ENCODE measurements around the gene ANKRD11. TPM values are rescaled to one million over a fixed set of nuclear protein-coding genes. Genes with fewer than 3 reads are reported as not detected.

Gene ANKRD11
- polyA plus RNA-seq, 1 donor (not counting 4 experiments of a cell fraction or from before 2014, with no cell fraction given) = 30.1 TPM

DNA sequence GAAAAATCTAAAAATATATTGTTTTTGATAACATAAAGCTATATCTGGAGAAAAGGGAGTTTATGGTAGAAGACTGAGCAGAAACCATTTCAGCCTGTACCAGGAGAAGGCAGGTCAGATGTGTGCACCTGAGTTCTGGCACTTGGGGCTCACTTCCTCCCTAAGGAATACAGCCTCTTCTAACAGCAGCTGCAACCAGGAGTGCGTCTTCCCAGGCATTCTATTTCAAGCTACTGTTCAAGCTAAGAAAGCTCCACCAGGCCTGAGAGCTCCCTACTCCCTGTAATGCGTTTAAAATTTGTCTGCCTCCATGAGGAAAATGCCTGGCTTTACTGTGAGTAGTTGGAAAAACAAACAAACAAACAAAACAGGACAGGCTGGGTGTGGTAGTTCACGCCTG lies 176.8 kb downstream of the ANKRD11 start:
- peaks cover 54% of the 10 kb centered on the region for H3K4me1 ChIP-seq (ENCODE audit: control insufficient read depth, extremely low read depth, insufficient read depth, low read length)
- no peak overlapping the region for H2AFZ ChIP-seq (ENCODE audit: control insufficient read depth, low read length)
- H3K27me3 ChIP-seq (ENCODE audit: control insufficient read depth, extremely low read depth, insufficient read depth, low read length) = no peaks in the 10 kb centered on the region
- TF ChIP-seq, protein P1, sequence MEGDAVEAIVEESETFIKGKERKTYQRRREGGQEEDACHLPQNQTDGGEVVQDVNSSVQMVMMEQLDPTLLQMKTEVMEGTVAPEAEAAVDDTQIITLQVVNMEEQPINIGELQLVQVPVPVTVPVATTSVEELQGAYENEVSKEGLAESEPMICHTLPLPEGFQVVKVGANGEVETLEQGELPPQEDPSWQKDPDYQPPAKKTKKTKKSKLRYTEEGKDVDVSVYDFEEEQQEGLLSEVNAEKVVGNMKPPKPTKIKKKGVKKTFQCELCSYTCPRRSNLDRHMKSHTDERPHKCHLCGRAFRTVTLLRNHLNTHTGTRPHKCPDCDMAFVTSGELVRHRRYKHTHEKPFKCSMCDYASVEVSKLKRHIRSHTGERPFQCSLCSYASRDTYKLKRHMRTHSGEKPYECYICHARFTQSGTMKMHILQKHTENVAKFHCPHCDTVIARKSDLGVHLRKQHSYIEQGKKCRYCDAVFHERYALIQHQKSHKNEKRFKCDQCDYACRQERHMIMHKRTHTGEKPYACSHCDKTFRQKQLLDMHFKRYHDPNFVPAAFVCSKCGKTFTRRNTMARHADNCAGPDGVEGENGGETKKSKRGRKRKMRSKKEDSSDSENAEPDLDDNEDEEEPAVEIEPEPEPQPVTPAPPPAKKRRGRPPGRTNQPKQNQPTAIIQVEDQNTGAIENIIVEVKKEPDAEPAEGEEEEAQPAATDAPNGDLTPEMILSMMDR (optimal IDR thresholded peaks at IDR 0.05 in 1 of 3, IDR thresholded peaks at IDR 0.05 in 1 of 3, conservative IDR thresholded peaks at IDR 0.05 in 1 of 3; ENCODE audit: extremely low read depth in 1 of 3, insufficient read depth in 2 of 3, low read length in 3 of 3) = no peak
- no peak for TF ChIP-seq EZH2 (IDR thresholded peaks at IDR 0.05; ENCODE audit: low read length)
- H3K9me1 ChIP-seq (ENCODE audit: control insufficient read depth, extremely low read depth, insufficient read depth, low read length) = peaks cover 2% of the 10 kb centered on the region
- no peak overlapping the region for H3K4me3 ChIP-seq (ENCODE audit: control insufficient read depth in 2 of 3, extremely low read depth in 1 of 3, insufficient read depth in 2 of 3, low read depth in 1 of 3, low read length in 3 of 3)
- DNase-seq (ENCODE audit: low read depth, low spot score) (no peak), FAIRE-seq (no peak)
- H3K9ac ChIP-seq (ENCODE audit: control insufficient read depth, extremely low read depth, insufficient read depth, low read length) = no peak overlapping the region
- peaks cover 8% of the 10 kb centered on the region for H3K9me3 ChIP-seq (ENCODE audit: control insufficient read depth, low read depth, low read length)
- peaks cover 20 to 49% of the 10 kb centered on the region in 2 experiments for H3K36me3 ChIP-seq (ENCODE audit: control insufficient read depth in 2 of 2, extremely low read depth in 1 of 2, insufficient read depth in 2 of 2, low read length in 2 of 2)
- dilution Hi-C loops (cut with MboI; ENCODE audit: extremely low pct_ligation_motif_present, low sequenced_read_pairs) = no loop called here
- H3K79me2 ChIP-seq (ENCODE audit: control insufficient read depth, insufficient read depth, low read length) = peaks cover 89% of the 10 kb centered on the region
- no peak overlapping the region for H3K27ac ChIP-seq (ENCODE audit: control insufficient read depth, insufficient read depth, low read length)
- peaks cover 17% of the 10 kb centered on the region for H4K20me1 ChIP-seq (ENCODE audit: control insufficient read depth, extremely low read depth, insufficient read depth, low read length)
- H3K4me2 ChIP-seq (ENCODE audit: control insufficient read depth, extremely low read depth, insufficient read depth, low read depth, low read length) = no peak overlapping the region

DNA sequence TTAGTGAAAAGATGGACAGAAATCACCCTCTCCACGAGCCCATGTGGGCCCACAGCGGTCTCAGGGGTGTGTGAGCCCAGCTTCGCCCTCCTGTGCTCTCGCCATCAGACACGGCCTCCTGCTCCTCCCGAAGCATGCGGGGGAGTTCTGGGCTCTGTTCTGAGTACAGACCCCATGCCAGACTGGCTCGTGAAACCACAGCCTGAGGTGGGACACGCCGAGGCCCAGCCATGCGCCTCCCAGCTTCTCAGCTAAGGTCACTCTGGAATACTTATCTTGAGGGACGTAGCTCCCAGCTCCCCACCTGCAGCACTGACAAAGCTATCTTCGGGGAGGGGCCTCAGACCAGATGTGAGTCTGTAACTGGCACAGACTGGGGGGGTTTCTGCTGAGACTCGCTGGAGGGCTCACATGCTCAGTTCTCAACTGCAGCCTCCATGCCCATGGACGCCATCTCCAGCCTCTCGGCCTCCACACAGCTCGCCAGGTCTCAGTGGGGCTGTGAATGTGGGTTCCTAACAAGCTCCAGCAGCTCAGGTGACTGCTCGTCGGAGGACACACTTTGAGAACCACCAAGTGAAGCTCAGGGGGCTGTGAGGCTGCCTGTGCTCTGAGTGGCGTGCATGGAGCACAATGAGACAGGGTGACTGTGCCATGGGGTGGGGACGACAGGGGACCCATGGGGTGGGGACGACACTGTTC lies 177.6 kb downstream of the ANKRD11 start:
- H3K36me3 ChIP-seq (ENCODE audit: control insufficient read depth in 2 of 2, extremely low read depth in 1 of 2, insufficient read depth in 2 of 2, low read length in 2 of 2) = peaks cover 20 to 50% of the 10 kb centered on the region in 2 experiments
- dilution Hi-C loops (cut with MboI; ENCODE audit: extremely low pct_ligation_motif_present, low sequenced_read_pairs) = no loop called here
- H3K9ac ChIP-seq (ENCODE audit: control insufficient read depth, extremely low read depth, insufficient read depth, low read length) = no peak overlapping the region
- H3K9me1 ChIP-seq (ENCODE audit: control insufficient read depth, extremely low read depth, insufficient read depth, low read length) = peaks cover 2% of the 10 kb centered on the region
- no peaks in the 10 kb centered on the region for H3K27me3 ChIP-seq (ENCODE audit: control insufficient read depth, extremely low read depth, insufficient read depth, low read length)
- H3K4me3 ChIP-seq (ENCODE audit: control insufficient read depth in 2 of 3, extremely low read depth in 1 of 3, insufficient read depth in 2 of 3, low read depth in 1 of 3, low read length in 3 of 3) = no peak overlapping the region
- FAIRE-seq (no peak), DNase-seq (ENCODE audit: low read depth, low spot score) (no peak)
- H3K79me2 ChIP-seq (ENCODE audit: control insufficient read depth, insufficient read depth, low read length) = peaks cover 89% of the 10 kb centered on the region
- H3K4me1 ChIP-seq (ENCODE audit: control insufficient read depth, extremely low read depth, insufficient read depth, low read length) = peaks cover 46% of the 10 kb centered on the region
- no peak overlapping the region for H2AFZ ChIP-seq (ENCODE audit: control insufficient read depth, low read length)
- H3K9me3 ChIP-seq (ENCODE audit: control insufficient read depth, low read depth, low read length) = peaks cover under 1% of the 10 kb centered on the region
- no peak for TF ChIP-seq EZH2 (IDR thresholded peaks at IDR 0.05; ENCODE audit: low read length)
- TF ChIP-seq, protein P1 (optimal IDR thresholded peaks at IDR 0.05 in 1 of 3, IDR thresholded peaks at IDR 0.05 in 1 of 3, conservative IDR thresholded peaks at IDR 0.05 in 1 of 3; ENCODE audit: extremely low read depth in 1 of 3, insufficient read depth in 2 of 3, low read length in 3 of 3) = no peak
- H3K27ac ChIP-seq (ENCODE audit: control insufficient read depth, insufficient read depth, low read length) = no peak overlapping the region
- H4K20me1 ChIP-seq (ENCODE audit: control insufficient read depth, extremely low read depth, insufficient read depth, low read length) = peaks cover 19% of the 10 kb centered on the region
- no peak overlapping the region for H3K4me2 ChIP-seq (ENCODE audit: control insufficient read depth, extremely low read depth, insufficient read depth, low read depth, low read length)
